Loucy (cell line): ENCODE measurements around the gene TCF19.

Source experiments
- H2AFZ ChIP-seq: fragments of 200-600 bp; sonication (generic); 2 replicates; pipeline ENCODE4 v1.6.0; 2016; ENCODE audit warnings: antibody characterized with exemption, mild to moderate bottlenecking, low read length, moderate library complexity
- H3F3A ChIP-seq: fragments of 200-600 bp; 2 replicates; pipeline ENCODE4 v1.6.0; 2016; ENCODE audit warnings: antibody characterized with exemption, low read depth, mild to moderate bottlenecking
- H3K27me3 ChIP-seq: fragments of 200-600 bp; sonication (generic); 2 replicates; pipeline ENCODE4 v1.6.1; 2014; ENCODE audit warnings: low read length, mild to moderate bottlenecking; ENCODE audit not compliant: insufficient read depth, poor library complexity, severe bottlenecking
- H3K36me3 ChIP-seq: fragments of 200-600 bp; sonication (generic); 2 replicates; pipeline ENCODE4 v1.6.1; 2016; ENCODE audit warnings: low read length; ENCODE audit not compliant: insufficient read depth
- H3K4me1 ChIP-seq: fragments of 200-600 bp; sonication (generic); 2 replicates; pipeline ENCODE4 v1.5.1; 2014; ENCODE audit warnings: low read length, mild to moderate bottlenecking; ENCODE audit not compliant: insufficient read depth, poor library complexity, severe bottlenecking
- H3K4me2 ChIP-seq: fragments of 200-600 bp; sonication (generic); 2 replicates; pipeline ENCODE4 v1.6.0; 2014; ENCODE audit warnings: antibody characterized with exemption, low read length, low read depth, mild to moderate bottlenecking; ENCODE audit not compliant: poor library complexity, severe bottlenecking
- H3K4me3 ChIP-seq: fragments of 200-600 bp; sonication (generic); 2 replicates; pipeline ENCODE4 v1.5.1; 2014; ENCODE audit warnings: low read length, mild to moderate bottlenecking, mixed read lengths; ENCODE audit not compliant: poor library complexity, severe bottlenecking
- H3K79me2 ChIP-seq: fragments of 200-600 bp; sonication (generic); 2 replicates; pipeline ENCODE4 v1.6.1; 2014; ENCODE audit warnings: low read length; ENCODE audit not compliant: insufficient read depth
- H3K9ac ChIP-seq: fragments of 200-600 bp; sonication (generic); 2 replicates; pipeline ENCODE4 v1.6.0; 2014; ENCODE audit warnings: mild to moderate bottlenecking, low read depth, low read length, moderate library complexity; ENCODE audit not compliant: poor library complexity, severe bottlenecking
- H3K9me2 ChIP-seq: fragments of 200-600 bp; sonication (generic); replicated peaks from 2 replicates; pipeline ENCODE4 v1.6.1; 2016; ENCODE audit warnings: low read depth, low read length, mixed read lengths
- H3K9me3 ChIP-seq: fragments of 200-600 bp; sonication (generic); 2 replicates; pipeline ENCODE4 v1.6.1; 2014; ENCODE audit warnings: mild to moderate bottlenecking, antibody characterized with exemption, low read length, low read depth; ENCODE audit not compliant: insufficient read depth
- H4K20me1 ChIP-seq: fragments of 200-600 bp; sonication (generic); 2 replicates; pipeline ENCODE4 v1.6.0; 2014; ENCODE audit warnings: antibody characterized with exemption, low read length, mild to moderate bottlenecking; ENCODE audit not compliant: insufficient read depth, poor library complexity, severe bottlenecking
- EZH2phosphoT487 ChIP-seq: fragments of 200-600 bp; IDR thresholded peaks from 2 replicates; pipeline ENCODE4 v1.6.1; 2018; ENCODE audit warnings: antibody characterized with exemption, mild to moderate bottlenecking, moderate library complexity, borderline replicate concordance
- TF ChIP-seq, protein P1 (sequence below): fragments of 200-600 bp; sonication (generic); conservative IDR thresholded peaks from 2 replicates; pipeline ENCODE4 v1.5.1; 2014; ENCODE audit warnings: mild to moderate bottlenecking, antibody characterized with exemption, low read length

The TCF19 gene

DNA sequence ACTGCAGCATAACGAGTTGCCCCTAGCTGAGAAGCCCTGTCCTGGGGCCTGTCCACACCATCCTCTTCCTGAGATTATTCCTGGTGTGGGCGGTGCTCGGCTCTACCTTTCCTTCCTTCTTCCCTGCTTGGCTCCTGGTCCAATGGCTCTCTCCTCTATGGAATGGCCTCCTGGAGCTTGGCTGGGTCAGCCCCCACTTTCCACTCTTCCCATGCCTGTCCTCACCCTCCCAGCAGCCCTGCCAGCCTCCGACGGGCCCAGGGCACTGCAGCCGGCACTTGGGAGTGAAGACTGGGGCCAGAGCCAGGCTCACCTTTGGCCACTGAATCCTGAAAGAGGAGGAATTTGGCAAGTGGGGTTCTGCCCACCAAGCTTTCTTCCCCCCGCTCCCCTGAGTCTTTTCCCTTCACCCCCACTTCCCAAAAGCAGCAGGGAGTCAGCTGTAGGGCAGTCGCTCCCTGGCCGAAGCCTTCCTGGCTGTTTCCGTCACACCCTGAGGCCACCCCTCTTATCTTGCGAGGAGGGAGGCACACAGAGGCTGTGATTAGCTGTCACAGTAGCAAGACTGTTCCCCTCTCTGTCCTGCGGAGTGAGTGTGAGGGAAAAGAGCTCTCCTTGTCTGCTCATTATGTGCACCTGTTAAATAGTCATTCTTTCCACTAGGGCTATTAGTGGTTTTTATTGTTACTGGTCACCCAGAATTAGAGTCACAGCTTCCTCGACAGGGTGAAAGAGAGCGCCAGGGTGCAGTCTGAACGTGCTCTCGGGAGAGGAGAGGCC lies 31.8 kb upstream of the TCF19 start:
- Histone ChIP-seq H3K9me3 (no peaks in the 10 kb centered on the region), H3K9ac (no peak overlapping the region), H3K4me3 (no peak overlapping the region), H3K79me2 (no peaks in the 10 kb centered on the region), H3K4me1 (peaks cover 3% of the 10 kb centered on the region), H3K27me3 (no peaks in the 10 kb centered on the region), H4K20me1 (no peaks in the 10 kb centered on the region), H3K36me3 (no peaks in the 10 kb centered on the region), H3F3A (no peaks in the 10 kb centered on the region), H3K9me2 (no peaks in the 10 kb centered on the region), H2AFZ (no peak overlapping the region; the same call in 1 of the 2 replicates), H3K4me2 (no peak overlapping the region)
- TF ChIP-seq, protein P1, sequence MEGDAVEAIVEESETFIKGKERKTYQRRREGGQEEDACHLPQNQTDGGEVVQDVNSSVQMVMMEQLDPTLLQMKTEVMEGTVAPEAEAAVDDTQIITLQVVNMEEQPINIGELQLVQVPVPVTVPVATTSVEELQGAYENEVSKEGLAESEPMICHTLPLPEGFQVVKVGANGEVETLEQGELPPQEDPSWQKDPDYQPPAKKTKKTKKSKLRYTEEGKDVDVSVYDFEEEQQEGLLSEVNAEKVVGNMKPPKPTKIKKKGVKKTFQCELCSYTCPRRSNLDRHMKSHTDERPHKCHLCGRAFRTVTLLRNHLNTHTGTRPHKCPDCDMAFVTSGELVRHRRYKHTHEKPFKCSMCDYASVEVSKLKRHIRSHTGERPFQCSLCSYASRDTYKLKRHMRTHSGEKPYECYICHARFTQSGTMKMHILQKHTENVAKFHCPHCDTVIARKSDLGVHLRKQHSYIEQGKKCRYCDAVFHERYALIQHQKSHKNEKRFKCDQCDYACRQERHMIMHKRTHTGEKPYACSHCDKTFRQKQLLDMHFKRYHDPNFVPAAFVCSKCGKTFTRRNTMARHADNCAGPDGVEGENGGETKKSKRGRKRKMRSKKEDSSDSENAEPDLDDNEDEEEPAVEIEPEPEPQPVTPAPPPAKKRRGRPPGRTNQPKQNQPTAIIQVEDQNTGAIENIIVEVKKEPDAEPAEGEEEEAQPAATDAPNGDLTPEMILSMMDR: no peak
- TF ChIP-seq EZH2phosphoT487: no peak

DNA sequence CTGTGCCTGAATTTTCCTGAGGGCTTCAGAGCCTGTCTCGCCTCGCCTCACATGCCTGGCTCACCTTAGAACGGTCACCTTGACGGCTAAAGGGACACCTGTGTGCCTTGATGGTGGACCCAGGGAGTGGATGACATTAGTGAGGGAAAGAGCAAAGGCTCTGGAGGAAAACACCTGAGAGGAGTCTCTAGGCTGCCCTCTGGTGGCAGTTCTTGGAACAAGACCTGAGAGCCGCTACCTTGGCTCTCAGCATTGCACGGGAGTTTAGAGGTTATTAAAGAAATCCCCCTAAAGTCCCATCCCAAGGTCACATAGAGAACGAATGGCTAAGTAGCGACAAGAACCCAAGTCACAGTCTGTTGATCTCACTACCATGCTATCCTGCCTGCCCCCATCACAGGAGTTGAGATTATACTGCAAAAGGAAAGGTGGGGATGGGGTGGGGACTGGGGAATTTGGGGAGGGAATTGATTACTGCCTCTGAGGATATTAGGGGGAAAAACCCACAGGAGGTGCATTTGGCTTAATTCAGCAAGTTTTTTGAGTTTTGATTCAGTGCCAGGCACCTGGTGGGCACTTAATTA lies 30.2 kb upstream of the TCF19 start:
- Histone ChIP-seq H3K27me3 (no peaks in the 10 kb centered on the region), H3K9me3 (no peaks in the 10 kb centered on the region), H3K9me2 (no peaks in the 10 kb centered on the region), H3K9ac (no peak overlapping the region), H3K36me3 (no peaks in the 10 kb centered on the region), H3K4me2 (no peak overlapping the region), H2AFZ (no peak overlapping the region), H3K79me2 (no peaks in the 10 kb centered on the region), H3F3A (no peaks in the 10 kb centered on the region), H3K4me1 (peaks cover 3% of the 10 kb centered on the region), H4K20me1 (no peaks in the 10 kb centered on the region), H3K4me3 (no peak overlapping the region)
- TF ChIP-seq, protein P1: peak; percentile 82
- no peak for TF ChIP-seq EZH2phosphoT487

DNA sequence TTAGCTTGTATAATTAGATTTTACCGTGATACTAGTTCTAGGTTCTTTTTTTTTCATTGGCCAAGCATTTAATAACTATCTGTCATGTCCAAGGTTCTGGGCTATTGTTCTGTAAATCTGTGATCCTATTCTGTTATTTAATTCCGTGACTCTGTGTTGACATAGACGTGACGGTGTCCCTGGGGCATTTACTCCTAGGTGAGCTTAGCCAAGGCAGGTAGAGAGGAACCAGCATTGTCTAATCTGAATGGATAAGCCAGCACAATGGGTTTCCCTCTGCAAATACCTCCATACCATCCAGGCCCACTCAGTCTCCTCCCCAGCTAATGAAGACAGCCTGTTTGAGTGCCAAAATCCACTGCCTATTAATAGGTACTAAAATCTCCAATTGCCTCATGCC lies 29.3 kb upstream of the TCF19 start:
- Histone ChIP-seq H3K27me3 (no peaks in the 10 kb centered on the region), H3F3A (no peaks in the 10 kb centered on the region), H3K79me2 (no peaks in the 10 kb centered on the region), H4K20me1 (no peaks in the 10 kb centered on the region), H3K9me2 (no peaks in the 10 kb centered on the region), H3K4me1 (peaks cover 3% of the 10 kb centered on the region), H3K4me3 (no peak overlapping the region), H3K9ac (no peak overlapping the region), H3K36me3 (no peaks in the 10 kb centered on the region), H3K9me3 (no peaks in the 10 kb centered on the region), H3K4me2 (no peak overlapping the region), H2AFZ (no peak overlapping the region)
- TF ChIP-seq, protein P1: no peak
- no peak for TF ChIP-seq EZH2phosphoT487
